Neutrophil (primary cell): ENCODE measurements around the gene TAF8.

ENCODE experiments used
- H3K27ac ChIP-seq: fragments of 200-600 bp; sonication (generic); 2 replicates; pipeline ENCODE4 v1.5.1; 2016; ENCODE audit warnings: mild to moderate bottlenecking, moderate library complexity
- H3K27me3 ChIP-seq: fragments of 200-600 bp; sonication (generic); 2 replicates; pipeline ENCODE4 v1.6.0; 2016; ENCODE audit warnings: mild to moderate bottlenecking
- H3K36me3 ChIP-seq: fragments of 200-600 bp; sonication (generic); 2 replicates; pipeline ENCODE4 v1.5.1; 2017
- H3K4me1 ChIP-seq, 2 experiments: fragments of 200-600 bp in 1 of 2; sonication (generic) in 1 of 2; 1 replicate in 1 of 2; 2 replicates in 1 of 2; pipeline versions ENCODE4 v1.5.1 to v1.6.1; 2013 to 2016; ENCODE audit warnings: low read depth in 1 of 2, low read length in 1 of 2, mild to moderate bottlenecking in 1 of 2, moderate library complexity in 1 of 2; ENCODE audit not compliant: control insufficient read depth in 1 of 2, insufficient read depth in 1 of 2
- H3K4me3 ChIP-seq, 2 experiments: fragments of 200-600 bp in 1 of 2; sonication (generic) in 1 of 2; 1 replicate in 1 of 2; 2 replicates in 1 of 2; pipeline ENCODE4 v1.5.1; 2013 to 2016; ENCODE audit warnings: low read depth in 1 of 2, low read length in 1 of 2, mild to moderate bottlenecking in 1 of 2, moderate library complexity in 1 of 2
- H3K9me3 ChIP-seq: fragments of 200-600 bp; sonication (generic); 2 replicates; pipeline ENCODE4 v1.5.1; 2016
- TF ChIP-seq, protein P1 (sequence below): fragments of 200-600 bp; sonication (generic); IDR thresholded peaks from 2 replicates; pipeline ENCODE4 v1.5.1; 2016; ENCODE audit warnings: antibody characterized with exemption

TAF8 gene

DNA sequence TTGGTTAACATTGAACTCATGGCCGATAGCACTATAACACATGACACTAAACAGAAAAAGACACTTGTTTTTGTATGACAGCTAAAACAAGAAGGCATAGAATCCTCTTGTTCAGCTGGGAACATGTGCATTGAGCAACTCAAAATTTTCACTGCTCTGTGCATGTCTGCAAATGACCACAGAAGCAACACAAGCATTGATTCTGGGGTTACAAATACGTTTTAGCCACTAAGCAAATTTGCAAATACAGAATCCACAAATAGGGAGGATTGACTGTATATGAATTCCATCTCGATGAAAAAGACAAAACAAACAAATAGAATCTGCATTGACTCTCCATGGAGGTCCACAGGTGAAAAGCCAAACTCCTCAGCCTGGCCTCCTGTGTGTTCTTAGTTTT lies 60.4 kb downstream of the TAF8 start:
- no peak overlapping the region for H3K4me3 ChIP-seq
- H3K4me1 ChIP-seq = no peaks in the 10 kb centered on the region
- TF ChIP-seq, protein P1, sequence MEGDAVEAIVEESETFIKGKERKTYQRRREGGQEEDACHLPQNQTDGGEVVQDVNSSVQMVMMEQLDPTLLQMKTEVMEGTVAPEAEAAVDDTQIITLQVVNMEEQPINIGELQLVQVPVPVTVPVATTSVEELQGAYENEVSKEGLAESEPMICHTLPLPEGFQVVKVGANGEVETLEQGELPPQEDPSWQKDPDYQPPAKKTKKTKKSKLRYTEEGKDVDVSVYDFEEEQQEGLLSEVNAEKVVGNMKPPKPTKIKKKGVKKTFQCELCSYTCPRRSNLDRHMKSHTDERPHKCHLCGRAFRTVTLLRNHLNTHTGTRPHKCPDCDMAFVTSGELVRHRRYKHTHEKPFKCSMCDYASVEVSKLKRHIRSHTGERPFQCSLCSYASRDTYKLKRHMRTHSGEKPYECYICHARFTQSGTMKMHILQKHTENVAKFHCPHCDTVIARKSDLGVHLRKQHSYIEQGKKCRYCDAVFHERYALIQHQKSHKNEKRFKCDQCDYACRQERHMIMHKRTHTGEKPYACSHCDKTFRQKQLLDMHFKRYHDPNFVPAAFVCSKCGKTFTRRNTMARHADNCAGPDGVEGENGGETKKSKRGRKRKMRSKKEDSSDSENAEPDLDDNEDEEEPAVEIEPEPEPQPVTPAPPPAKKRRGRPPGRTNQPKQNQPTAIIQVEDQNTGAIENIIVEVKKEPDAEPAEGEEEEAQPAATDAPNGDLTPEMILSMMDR = no peak
- H3K36me3 ChIP-seq = no peaks in the 10 kb centered on the region
- H3K9me3 ChIP-seq = no peaks in the 10 kb centered on the region
- peaks cover 19% of the 10 kb centered on the region for H3K27me3 ChIP-seq
- H3K27ac ChIP-seq = no peak overlapping the region

DNA sequence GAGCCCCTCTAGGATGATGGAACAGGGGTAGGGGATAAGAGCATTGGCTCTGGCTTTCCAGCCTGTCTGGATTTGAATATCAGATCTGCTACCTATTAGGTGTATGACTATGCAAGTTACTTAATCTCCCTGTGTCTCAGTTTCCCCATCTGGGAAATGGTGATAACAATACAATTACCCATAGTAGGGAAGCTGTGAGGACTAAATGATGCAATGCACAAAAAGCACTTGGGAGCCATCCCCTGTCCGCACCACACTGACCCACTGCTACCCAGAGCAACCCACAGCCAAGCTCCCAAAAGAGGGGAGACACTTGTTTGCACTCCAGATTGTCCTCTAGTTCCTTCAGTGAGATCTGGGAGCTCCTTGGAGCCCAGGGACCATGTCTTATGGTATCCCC lies 62.0 kb downstream of the TAF8 start:
- H3K4me1 ChIP-seq = no peaks in the 10 kb centered on the region
- H3K27me3 ChIP-seq = peaks cover 12% of the 10 kb centered on the region
- no peak overlapping the region for H3K27ac ChIP-seq
- no peaks in the 10 kb centered on the region for H3K36me3 ChIP-seq
- H3K4me3 ChIP-seq = no peak overlapping the region
- TF ChIP-seq, protein P1 = no peak
- H3K9me3 ChIP-seq = no peaks in the 10 kb centered on the region

DNA sequence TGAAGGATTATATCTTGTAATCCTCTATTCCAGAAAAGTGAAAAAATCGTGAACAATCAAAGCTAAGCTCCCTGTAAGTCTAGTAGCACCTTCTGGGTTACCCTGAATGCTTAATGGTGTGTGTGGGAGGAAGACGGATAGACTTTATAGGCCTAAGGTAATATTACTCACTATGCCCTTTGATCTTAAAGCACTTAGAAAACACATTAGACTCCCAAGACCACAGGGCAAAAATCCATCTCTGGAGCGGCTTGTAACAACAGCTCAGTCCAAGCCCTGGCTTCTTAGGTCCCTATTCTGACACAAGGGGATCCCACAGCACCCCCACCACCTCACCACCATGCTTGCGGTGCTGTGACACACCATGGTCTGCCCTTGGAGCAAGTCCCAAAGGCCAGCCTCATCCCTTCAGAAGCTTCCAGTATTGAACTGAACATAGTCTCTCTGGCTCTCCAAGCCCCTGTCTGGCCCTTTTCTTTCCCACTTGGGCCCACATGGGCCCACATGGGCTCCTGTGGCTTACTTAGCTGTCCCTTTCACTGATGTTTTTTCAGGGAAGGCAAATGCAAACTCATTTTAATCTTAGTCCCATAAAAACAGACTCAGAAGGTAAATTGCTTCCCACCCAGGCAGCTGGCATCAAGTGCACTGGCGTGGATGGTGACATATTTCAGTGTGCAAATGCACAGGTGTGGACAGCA lies 63.8 kb downstream of the TAF8 start:
- Histone ChIP-seq H3K4me3 (no peak overlapping the region), H3K36me3 (no peaks in the 10 kb centered on the region), H3K27ac (no peak overlapping the region), H3K4me1 (no peaks in the 10 kb centered on the region), H3K27me3 (peaks cover 7% of the 10 kb centered on the region), H3K9me3 (no peaks in the 10 kb centered on the region)
- TF ChIP-seq, protein P1 = no peak

GRCh38 chr6:42117843-42118161 lies 67.5 kb downstream of the TAF8 start:
- Histone ChIP-seq H3K9me3 (no peaks in the 10 kb centered on the region), H3K36me3 (no peaks in the 10 kb centered on the region), H3K27me3 (no peaks in the 10 kb centered on the region), H3K27ac (no peak overlapping the region), H3K4me1 (no peaks in the 10 kb centered on the region), H3K4me3 (no peak overlapping the region)
- TF ChIP-seq, protein P1 = no peak

GRCh38 chr6:42118162-42119001 lies 68.1 kb downstream of the TAF8 start:
- no peaks in the 10 kb centered on the region for H3K9me3 ChIP-seq
- no peaks in the 10 kb centered on the region for H3K36me3 ChIP-seq
- H3K27ac ChIP-seq = no peak overlapping the region
- no peak overlapping the region for H3K4me3 ChIP-seq
- no peaks in the 10 kb centered on the region for H3K27me3 ChIP-seq
- H3K4me1 ChIP-seq = no peaks in the 10 kb centered on the region
- TF ChIP-seq, protein P1 = no peak
